Gastrocnemius medialis (tissue), 4 donors: ENCODE data around the gene CCDC177.

ENCODE experiments used
- POLR2A ChIP-seq, 2 donors: fragments of 450-650 bp; IDR thresholded peaks; one replicate each; pipeline ENCODE4 v1.6.1; 2017; ENCODE audit warnings: antibody characterized with exemption in 2 of 2, mild to moderate bottlenecking in 2 of 2, moderate library complexity in 2 of 2
- TF ChIP-seq, protein P1 (sequence below), 5 experiments: fragments of 450-650 bp in 3 of 5; fragments of 200-600 bp in 2 of 5; sonication (generic) in 2 of 5; IDR thresholded peaks in 4 of 5; conservative IDR thresholded peaks in 1 of 5; 1 replicate in 4 of 5; 2 replicates in 1 of 5; pipeline ENCODE4 v1.5.1; 2016 to 2019; ENCODE audit warnings: antibody characterized with exemption in 5 of 5, mild to moderate bottlenecking in 3 of 5, moderate library complexity in 3 of 5

DNA sequence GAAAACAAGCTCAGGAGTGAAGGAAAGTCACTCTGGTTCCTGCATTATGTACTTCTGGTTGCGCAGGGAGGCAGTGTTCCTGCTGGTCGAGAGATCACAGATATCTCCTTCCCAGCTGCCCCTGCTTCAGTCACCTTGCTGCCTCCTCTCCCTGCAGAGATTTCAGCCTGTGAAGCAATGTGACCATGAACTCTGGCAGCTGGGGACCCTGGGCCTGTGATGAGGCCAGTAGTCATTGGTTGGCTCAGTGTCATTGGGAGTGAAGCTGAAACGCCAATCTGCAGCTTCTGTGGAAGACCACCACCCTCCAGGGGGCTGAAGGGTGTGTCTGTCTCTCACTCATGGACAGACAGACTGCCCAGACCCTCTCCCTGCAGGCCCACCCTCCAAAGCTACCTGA lies 45.1 kb downstream of the CCDC177 start:
- TF ChIP-seq, protein P1, sequence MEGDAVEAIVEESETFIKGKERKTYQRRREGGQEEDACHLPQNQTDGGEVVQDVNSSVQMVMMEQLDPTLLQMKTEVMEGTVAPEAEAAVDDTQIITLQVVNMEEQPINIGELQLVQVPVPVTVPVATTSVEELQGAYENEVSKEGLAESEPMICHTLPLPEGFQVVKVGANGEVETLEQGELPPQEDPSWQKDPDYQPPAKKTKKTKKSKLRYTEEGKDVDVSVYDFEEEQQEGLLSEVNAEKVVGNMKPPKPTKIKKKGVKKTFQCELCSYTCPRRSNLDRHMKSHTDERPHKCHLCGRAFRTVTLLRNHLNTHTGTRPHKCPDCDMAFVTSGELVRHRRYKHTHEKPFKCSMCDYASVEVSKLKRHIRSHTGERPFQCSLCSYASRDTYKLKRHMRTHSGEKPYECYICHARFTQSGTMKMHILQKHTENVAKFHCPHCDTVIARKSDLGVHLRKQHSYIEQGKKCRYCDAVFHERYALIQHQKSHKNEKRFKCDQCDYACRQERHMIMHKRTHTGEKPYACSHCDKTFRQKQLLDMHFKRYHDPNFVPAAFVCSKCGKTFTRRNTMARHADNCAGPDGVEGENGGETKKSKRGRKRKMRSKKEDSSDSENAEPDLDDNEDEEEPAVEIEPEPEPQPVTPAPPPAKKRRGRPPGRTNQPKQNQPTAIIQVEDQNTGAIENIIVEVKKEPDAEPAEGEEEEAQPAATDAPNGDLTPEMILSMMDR (IDR thresholded peaks at IDR 0.05 in 4 of 5, conservative IDR thresholded peaks at IDR 0.05 in 1 of 5), result no peak
- TF ChIP-seq POLR2A (IDR thresholded peaks at IDR 0.05), result no peak
